IMR-90 (cell line): Measurements from ENCODE around the gene CLPTM1L. TPM values are rescaled to one million over a fixed set of nuclear protein-coding genes. Genes with fewer than 3 reads are reported as not detected.

Experiments
- ATAC-seq: fragments of 200-7000 bp; cut with Tn5 transposase; 2 replicates; pipeline ENCODE4 v1.9.1; 2020; ENCODE audit warnings: low read depth, mild to moderate bottlenecking, moderate library complexity
- BruUV-seq: library from RNA; stranded (reverse); fragments of 400-500 nt; replicated peaks from 2 replicates; lab custom pipeline; 2021; lab: Mats Ljungman, UMichigan
- CTCF ChIA-PET: fragments of 300-600 bp; formaldehyde crosslinking; extraction: SDS; loops from one replicate; lab custom pipeline; 2021; ENCODE audit warnings: antibody characterized with exemption; lab: Yijun Ruan, JAX
- POLR2A ChIA-PET: fragments of 300-600 bp; sonication (Branson Sonifier 250); formaldehyde crosslinking; loops from one replicate; lab custom pipeline; 2022; ENCODE audit warnings: antibody characterized with exemption; ENCODE audit not compliant: unreplicated experiment; lab: Charles Lee
- DNase-seq: peaks from one replicate; pipeline ENCODE4 v3.0.0; 2013
- H2AFZ ChIP-seq: replicated peaks from 2 replicates; pipeline ENCODE3; 2013; ENCODE audit warnings: low read length, mild to moderate bottlenecking; ENCODE audit not compliant: poor library complexity
- H2AK5ac ChIP-seq: 2 replicates; pipeline ENCODE4 v1.6.1; 2013; ENCODE audit warnings: low read depth, low read length, inconsistent platforms
- H2AK9ac ChIP-seq: replicated peaks from 2 replicates; pipeline ENCODE3; 2013; ENCODE audit warnings: mild to moderate bottlenecking, low read depth, low read length, moderate library complexity; ENCODE audit not compliant: poor library complexity
- H2BK120ac ChIP-seq: 2 replicates; pipeline ENCODE4 v1.6.1; 2013; ENCODE audit warnings: low read depth, low read length, inconsistent platforms
- H2BK15ac ChIP-seq: 3 replicates; pipeline ENCODE4 v1.6.1; 2013; ENCODE audit warnings: low read depth, low read length, inconsistent platforms
- H2BK20ac ChIP-seq: 2 replicates; pipeline ENCODE4 v1.6.1; 2013; ENCODE audit warnings: low read depth, mild to moderate bottlenecking, inconsistent platforms, low read length, moderate library complexity
- H2BK5ac ChIP-seq: 2 replicates; pipeline ENCODE4 v1.6.1; 2013; ENCODE audit warnings: mild to moderate bottlenecking, low read depth, low read length, inconsistent platforms; ENCODE audit not compliant: poor library complexity, severe bottlenecking
- H3K14ac ChIP-seq: replicated peaks from 2 replicates; pipeline ENCODE4 v1.6.1; 2013; ENCODE audit warnings: low read depth, low read length, inconsistent platforms
- H3K18ac ChIP-seq: 2 replicates; pipeline ENCODE4 v1.6.1; 2013; ENCODE audit warnings: low read depth, low read length, control low read depth
- H3K23ac ChIP-seq: 2 replicates; pipeline ENCODE4 v1.6.1; 2013; ENCODE audit warnings: low read depth, low read length, inconsistent platforms
- H3K27ac ChIP-seq: 2 replicates; pipeline ENCODE4 v1.5.1; 2013; ENCODE audit warnings: mild to moderate bottlenecking, control low read depth, low read length; ENCODE audit not compliant: insufficient read depth
- H3K27me3 ChIP-seq: 2 replicates; pipeline ENCODE4 v1.6.1; 2013; ENCODE audit warnings: low read length; ENCODE audit not compliant: control insufficient read depth, insufficient read depth
- H3K36me3 ChIP-seq: 2 replicates; pipeline ENCODE4 v1.6.1; 2013; ENCODE audit warnings: low read length, mixed read lengths; ENCODE audit not compliant: control insufficient read depth, insufficient read depth
- H3K4ac ChIP-seq: 2 replicates; pipeline ENCODE4 v1.6.1; 2013; ENCODE audit warnings: low read depth, low read length, inconsistent platforms
- H3K4me1 ChIP-seq: 2 replicates; pipeline ENCODE4 v1.6.1; 2013; ENCODE audit warnings: low read length, mixed read lengths; ENCODE audit not compliant: control insufficient read depth, insufficient read depth
- H3K4me2 ChIP-seq: 2 replicates; pipeline ENCODE4 v1.6.1; 2013; ENCODE audit warnings: low read depth, mild to moderate bottlenecking, control low read depth, low read length, moderate library complexity
- H3K4me3 ChIP-seq: 2 replicates; pipeline ENCODE4 v1.5.1; 2013; ENCODE audit warnings: low read depth, mild to moderate bottlenecking, control low read depth, low read length, moderate library complexity; ENCODE audit not compliant: insufficient read depth
- H3K56ac ChIP-seq: 2 replicates; pipeline ENCODE4 v1.6.1; 2013; ENCODE audit warnings: low read length, inconsistent platforms; ENCODE audit not compliant: insufficient read depth; ENCODE audit errors: extremely low read depth
- H3K79me1 ChIP-seq, 2 experiments: 2 replicates each; pipeline ENCODE4 v1.6.1; 2013; ENCODE audit warnings: low read length in 2 of 2, inconsistent platforms in 1 of 2, low read depth in 1 of 2
- H3K9ac ChIP-seq: 2 replicates; pipeline ENCODE4 v1.6.1; 2013; ENCODE audit warnings: low read depth, low read length, control low read depth
- H3K9me1 ChIP-seq: 2 replicates; pipeline ENCODE4 v1.6.1; 2013; ENCODE audit warnings: low read length, inconsistent platforms; ENCODE audit not compliant: insufficient read depth
- H3K9me3 ChIP-seq: 2 replicates; pipeline ENCODE4 v1.6.1; 2013; ENCODE audit warnings: low read length; ENCODE audit not compliant: control insufficient read depth, insufficient read depth
- H4K20me1 ChIP-seq: 2 replicates; pipeline ENCODE4 v1.6.1; 2013; ENCODE audit warnings: low read length, inconsistent platforms; ENCODE audit not compliant: insufficient read depth
- H4K5ac ChIP-seq: 2 replicates; pipeline ENCODE4 v1.6.1; 2013; ENCODE audit warnings: mild to moderate bottlenecking, low read depth, low read length, control low read depth
- H4K8ac ChIP-seq, 2 experiments: 2 replicates each; pipeline ENCODE4 v1.6.1; 2013; ENCODE audit warnings: low read depth in 2 of 2, low read length in 2 of 2, control low read depth in 1 of 2, inconsistent platforms in 1 of 2
- H4K91ac ChIP-seq: 2 replicates; pipeline ENCODE4 v1.6.1; 2013; ENCODE audit warnings: low read depth, low read length, inconsistent platforms; ENCODE audit not compliant: insufficient read depth
- BHLHE40 ChIP-seq: fragments of 150-350 bp; IDR thresholded peaks from 2 replicates; pipeline ENCODE4 v1.6.1; 2016; ENCODE audit warnings: mild to moderate bottlenecking, low read depth, low read length
- MAZ ChIP-seq: IDR thresholded peaks from 2 replicates; pipeline ENCODE4 v1.6.1; 2012; ENCODE audit warnings: low read depth, mild to moderate bottlenecking, low read length, improper control_type of control experiment, moderate library complexity, borderline replicate concordance
- NFE2L2 ChIP-seq: fragments of 150-350 bp; IDR thresholded peaks from 2 replicates; pipeline ENCODE4 v1.6.1; 2016; ENCODE audit warnings: low read depth, mild to moderate bottlenecking, low read length
- RAD21 ChIP-seq: IDR thresholded peaks from 2 replicates; pipeline ENCODE4 v1.6.1; 2012; ENCODE audit warnings: low read length, improper control_type of control experiment
- RCOR1 ChIP-seq: IDR thresholded peaks from 2 replicates; pipeline ENCODE4 v1.6.1; 2012; ENCODE audit warnings: mild to moderate bottlenecking, low read length, improper control_type of control experiment; ENCODE audit not compliant: insufficient replicate concordance
- SMC3 ChIP-seq: fragments of 150-350 bp; IDR thresholded peaks from 2 replicates; pipeline ENCODE4 v1.6.1; 2016; ENCODE audit warnings: low read depth, mild to moderate bottlenecking, antibody characterized with exemption, low read length, moderate library complexity
- WGBS, 2 experiments: methylation state at CpG; one replicate each; pipeline versions ENCODE4 v1.1.5 to v1.1.7; 2013; ENCODE audit warnings: missing lambda C conversion rate in 2 of 2; ENCODE audit not compliant: insufficient read length in 1 of 2; ENCODE audit errors: extremely low coverage in 2 of 2; 5-methylcytosine and 5-hydroxymethylcytosine counted together
- dilution Hi-C: fragments of 300-500 bp; cut with HindIII; formaldehyde crosslinking; loops from one replicate; pipeline ENCODE4 v1.14.3; 2018; ENCODE audit warnings: low sequenced_read_pairs; ENCODE audit not compliant: unreplicated experiment
- in situ Hi-C: fragments of 300-500 bp; cut with MboI; formaldehyde crosslinking; loops from 3 replicates; pipeline ENCODE4 v1.14.3; 2019; ENCODE audit warnings: low sequenced_read_pairs, inconsistent platforms, mixed read lengths
- intact Hi-C: fragments of 100-400 bp; cut with micrococcal nuclease; formaldehyde crosslinking; loops from 2 replicates; pipeline ENCODE4 v1.10.0; 2022
- polyA plus RNA-seq, 3 experiments: library from polyadenylated mRNA; depleted of rRNA; stranded (reverse); fragments of >200 nt; gene quantifications; 2 replicates each; pipeline ENCODE4 v1.2.3, GENCODE V29; 2012; ENCODE audit warnings: low replicate concordance in 1 of 3
- total RNA-seq: library from RNA; depleted of rRNA; stranded (reverse); fragments of >200 nt; gene quantifications from 2 replicates; pipeline ENCODE4 v1.2.3, GENCODE V29; 2012
- TF ChIP-seq, protein P1 (sequence below): conservative IDR thresholded peaks from 2 replicates; pipeline ENCODE4 v1.5.1; 2012; ENCODE audit warnings: mild to moderate bottlenecking, low read depth, low read length, improper control_type of control experiment
- TF ChIP-seq, protein P2 (sequence below): fragments of 150-350 bp; IDR thresholded peaks from 2 replicates; pipeline ENCODE4 v1.6.1; 2017; ENCODE audit warnings: mild to moderate bottlenecking, antibody characterized with exemption, low read length, low read depth

CLPTM1L gene
- total and polyA plus RNA-seq, 2 of the 4 experiments (the other 2 are of a cell fraction): 114 to 137 TPM

DNA sequence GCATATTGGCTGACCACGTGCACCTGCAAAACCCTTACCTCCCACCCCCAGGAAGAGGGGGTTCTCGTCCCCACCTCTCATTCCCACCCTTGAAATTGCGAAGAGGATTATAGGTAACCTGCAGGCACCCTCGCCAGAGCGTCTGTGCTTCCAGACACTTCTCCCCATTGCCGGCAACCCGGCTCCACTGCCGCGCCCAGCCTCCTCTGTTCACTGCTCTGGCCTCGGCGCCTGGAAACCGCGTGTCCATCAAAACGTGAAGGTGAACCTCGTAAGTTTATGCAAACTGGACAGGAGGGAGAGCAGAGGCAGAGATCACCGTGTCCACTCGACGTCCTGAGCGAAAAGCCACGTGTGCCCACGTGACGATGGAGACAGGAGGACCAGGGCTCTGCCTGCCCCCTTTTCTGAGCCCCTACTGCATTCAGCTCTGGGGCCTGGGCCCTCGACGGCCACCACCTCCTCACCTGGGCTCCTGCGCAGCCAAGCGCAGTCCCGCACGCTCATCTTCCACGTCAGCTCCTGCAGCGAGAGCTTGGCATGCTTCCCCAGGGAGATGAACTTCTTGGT, 52.0 kb downstream of the CLPTM1L start:
- intact Hi-C loops: no loop called here
- H3K4me2 ChIP-seq: no peak overlapping the region
- DNase-seq (no peak), ATAC-seq (no peak)
- POLR2A ChIA-PET: no interaction called here
- H2BK15ac ChIP-seq: no peak overlapping the region
- H3K56ac ChIP-seq: no peak overlapping the region
- dilution Hi-C loops: no loop called here
- no peak overlapping the region for H2BK5ac ChIP-seq
- H4K8ac ChIP-seq: no peak overlapping the region
- no peak overlapping the region for H2AFZ ChIP-seq
- no peak overlapping the region for H3K4me3 ChIP-seq
- H4K20me1 ChIP-seq: no peaks in the 10 kb centered on the region
- peaks cover 18% of the 10 kb centered on the region for H3K27me3 ChIP-seq
- H2BK120ac ChIP-seq: no peak overlapping the region
- no peak overlapping the region for H4K5ac ChIP-seq
- H3K9me3 ChIP-seq: peaks cover 3% of the 10 kb centered on the region; the same call in 1 of the 2 replicates
- no peak overlapping the region for H2BK20ac ChIP-seq
- no peak overlapping the region for H3K18ac ChIP-seq
- no TSS peak for BruUV-seq
- WGBS, 2 experiments: 74% methylated on average over 13 of the region's 30 CpGs; no CpG with 5 or more reads in 1 of the 2 experiments
- no peak for TF ChIP-seq RCOR1
- TF ChIP-seq BHLHE40: no peak
- no peak for TF ChIP-seq MAZ
- no peak for TF ChIP-seq SMC3
- TF ChIP-seq, protein P1, sequence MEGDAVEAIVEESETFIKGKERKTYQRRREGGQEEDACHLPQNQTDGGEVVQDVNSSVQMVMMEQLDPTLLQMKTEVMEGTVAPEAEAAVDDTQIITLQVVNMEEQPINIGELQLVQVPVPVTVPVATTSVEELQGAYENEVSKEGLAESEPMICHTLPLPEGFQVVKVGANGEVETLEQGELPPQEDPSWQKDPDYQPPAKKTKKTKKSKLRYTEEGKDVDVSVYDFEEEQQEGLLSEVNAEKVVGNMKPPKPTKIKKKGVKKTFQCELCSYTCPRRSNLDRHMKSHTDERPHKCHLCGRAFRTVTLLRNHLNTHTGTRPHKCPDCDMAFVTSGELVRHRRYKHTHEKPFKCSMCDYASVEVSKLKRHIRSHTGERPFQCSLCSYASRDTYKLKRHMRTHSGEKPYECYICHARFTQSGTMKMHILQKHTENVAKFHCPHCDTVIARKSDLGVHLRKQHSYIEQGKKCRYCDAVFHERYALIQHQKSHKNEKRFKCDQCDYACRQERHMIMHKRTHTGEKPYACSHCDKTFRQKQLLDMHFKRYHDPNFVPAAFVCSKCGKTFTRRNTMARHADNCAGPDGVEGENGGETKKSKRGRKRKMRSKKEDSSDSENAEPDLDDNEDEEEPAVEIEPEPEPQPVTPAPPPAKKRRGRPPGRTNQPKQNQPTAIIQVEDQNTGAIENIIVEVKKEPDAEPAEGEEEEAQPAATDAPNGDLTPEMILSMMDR: no peak
- TF ChIP-seq RAD21: no peak
- TF ChIP-seq, protein P2, sequence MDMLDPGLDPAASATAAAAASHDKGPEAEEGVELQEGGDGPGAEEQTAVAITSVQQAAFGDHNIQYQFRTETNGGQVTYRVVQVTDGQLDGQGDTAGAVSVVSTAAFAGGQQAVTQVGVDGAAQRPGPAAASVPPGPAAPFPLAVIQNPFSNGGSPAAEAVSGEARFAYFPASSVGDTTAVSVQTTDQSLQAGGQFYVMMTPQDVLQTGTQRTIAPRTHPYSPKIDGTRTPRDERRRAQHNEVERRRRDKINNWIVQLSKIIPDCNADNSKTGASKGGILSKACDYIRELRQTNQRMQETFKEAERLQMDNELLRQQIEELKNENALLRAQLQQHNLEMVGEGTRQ: no peak
- TF ChIP-seq NFE2L2: no peak
- H3K4me1 ChIP-seq: no peaks in the 10 kb centered on the region
- H3K23ac ChIP-seq: no peak overlapping the region
- no peak overlapping the region for H4K91ac ChIP-seq
- H3K4ac ChIP-seq: no peak overlapping the region
- H2AK5ac ChIP-seq: no peak overlapping the region
- CTCF ChIA-PET: no interaction called here
- no peaks in the 10 kb centered on the region for H3K36me3 ChIP-seq
- H3K14ac ChIP-seq: no peak overlapping the region
- in situ Hi-C loops: no loop called here
- H3K9me1 ChIP-seq: no peaks in the 10 kb centered on the region
- no peaks in the 10 kb centered on the region for H3K79me1 ChIP-seq
- H3K9ac ChIP-seq: no peak overlapping the region
- H2AK9ac ChIP-seq: no peak overlapping the region
- H3K27ac ChIP-seq: no peak overlapping the region
